ENCODE measurements around the gene GALE. TPM values are rescaled to one million over a fixed set of nuclear protein-coding genes. Genes with fewer than 3 reads are reported as not detected.
"Not testable (repeated sequence)": the region's sequence is repeated elsewhere in the genome, so short reads cannot be mapped to it uniquely, and the experiment has no call there.

The GALE gene
- total and polyA plus RNA-seq, 2 donors (not counting 1 experiment from before 2014, with no cell fraction given) = 9.4 to 12.1 TPM

- H3K9me3 Mint-ChIP-seq (ENCODE audit: insufficient read depth) = no peaks in the 10 kb centered on the region
- Histone ChIP-seq H3K27ac (ENCODE audit: low read length in 2 of 2) (no peak overlapping the region), H3K9ac (ENCODE audit: low read length) (no peak overlapping the region), H3K4me1 (ENCODE audit: control insufficient read depth in 2 of 2, insufficient read depth in 2 of 2, low read length in 2 of 2) (peaks cover 6 to 7% of the 10 kb centered on the region in 2 donors), H3K27me3 (replicated peaks in 1 of 4; ENCODE audit: control extremely low read depth in 1 of 4, control insufficient read depth in 3 of 4, insufficient read depth in 4 of 4, low read length in 3 of 4) (no peaks in the 10 kb centered on the region), H4K20me1 (ENCODE audit: control insufficient read depth, insufficient read depth, low read length, poor library complexity, severe bottlenecking) (no peaks in the 10 kb centered on the region), H3K9me3 (ENCODE audit: control extremely low read depth in 1 of 3, control insufficient read depth in 2 of 3, insufficient read depth in 1 of 3, low read length in 2 of 3) (no peaks in the 10 kb centered on the region), H3K79me2 (ENCODE audit: control insufficient read depth, insufficient read depth, low read length) (no peaks in the 10 kb centered on the region), H3K4me3 (ENCODE audit: control extremely low read depth in 1 of 5, extremely low read depth in 1 of 5, insufficient read depth in 1 of 5, low read depth in 2 of 5, low read length in 4 of 5) (no peak overlapping the region), H3K36me3 (replicated peaks in 1 of 2; ENCODE audit: control extremely low read depth in 1 of 2, control insufficient read depth in 1 of 2, extremely low read depth in 1 of 2, insufficient read depth in 2 of 2, low read length in 1 of 2) (no peaks in the 10 kb centered on the region), H3K4me2 (replicated peaks; ENCODE audit: low read depth, low read length, poor library complexity, severe bottlenecking) (no peak overlapping the region), H2AFZ (ENCODE audit: insufficient read depth, low read depth, low read length, poor library complexity, severe bottlenecking) (no peak overlapping the region)
- H3K4me3 Mint-ChIP-seq = no peak overlapping the region
- no CpG with 5 or more reads among the region's 3 CpGs for WGBS (ENCODE audit: insufficient coverage)
- CTCF ChIA-PET = no interaction called here
- peaks cover 11% of the 10 kb centered on the region for H3K4me1 Mint-ChIP-seq
- H3K27ac Mint-ChIP-seq = no peak overlapping the region
- no peaks in the 10 kb centered on the region for H3K27me3 Mint-ChIP-seq
- no peak for TF ChIP-seq CTCF (IDR thresholded peaks at IDR 0.05)
- TF ChIP-seq EZH2 (IDR thresholded peaks at IDR 0.05; ENCODE audit: borderline replicate concordance, insufficient read depth, low read depth, low read length, poor library complexity, severe bottlenecking) = no peak
- intact Hi-C loops (cut with micrococcal nuclease) = no loop called here
- DNase-seq (no peak), ATAC-seq (ENCODE audit: low read depth) (no peak)
- POLR2A ChIA-PET = interaction anchor here (0.7 kb wide), 1 partner anchor 29 kb away, joined by 5 read pairs; no protein-coding TSS in a partner anchor
These were observed 35.5 kb upstream of the GALE start for GRCh38 chr1:23836037-23836436.

DNA sequence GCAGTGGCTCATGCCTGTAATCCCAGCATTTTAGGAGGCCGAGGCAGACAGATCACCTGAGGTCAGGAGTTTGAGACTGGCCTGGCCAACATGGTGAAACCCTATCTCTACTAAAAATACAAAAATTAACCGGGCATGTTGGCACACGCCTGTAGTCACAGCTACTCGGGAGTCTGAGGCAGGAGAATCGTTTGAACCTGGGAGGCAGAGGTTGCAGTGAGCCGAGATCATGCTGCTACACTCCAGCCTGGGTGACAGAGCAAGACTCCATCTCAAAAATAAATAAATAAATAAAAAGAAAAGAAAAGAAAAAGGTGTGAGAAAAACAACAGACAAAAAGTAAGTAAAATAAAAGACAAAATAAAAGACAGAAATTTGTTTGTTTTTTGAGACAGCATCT lies 33.6 kb upstream of the GALE start:
- WGBS (ENCODE audit: insufficient coverage) = 89% methylated on average over 3 of the region's 6 CpGs
- H3K9ac ChIP-seq (ENCODE audit: low read length); H3K79me2 ChIP-seq (ENCODE audit: control insufficient read depth, insufficient read depth, low read length); H3K27me3 Mint-ChIP-seq; ATAC-seq (ENCODE audit: low read depth); intact Hi-C loops (cut with micrococcal nuclease); H3K27me3 ChIP-seq (replicated peaks in 1 of 4; ENCODE audit: control extremely low read depth in 1 of 4, control insufficient read depth in 3 of 4, insufficient read depth in 4 of 4, low read length in 3 of 4); H3K27ac ChIP-seq (ENCODE audit: low read length in 2 of 2); H3K27ac Mint-ChIP-seq; H4K20me1 ChIP-seq (ENCODE audit: control insufficient read depth, insufficient read depth, low read length, poor library complexity, severe bottlenecking); H3K4me3 ChIP-seq (ENCODE audit: control extremely low read depth in 1 of 5, extremely low read depth in 1 of 5, insufficient read depth in 1 of 5, low read depth in 2 of 5, low read length in 4 of 5); H2AFZ ChIP-seq (ENCODE audit: insufficient read depth, low read depth, low read length, poor library complexity, severe bottlenecking); H3K4me1 ChIP-seq (ENCODE audit: control insufficient read depth in 2 of 2, insufficient read depth in 2 of 2, low read length in 2 of 2); H3K9me3 Mint-ChIP-seq (ENCODE audit: insufficient read depth); H3K36me3 ChIP-seq (replicated peaks in 1 of 2; ENCODE audit: control extremely low read depth in 1 of 2, control insufficient read depth in 1 of 2, extremely low read depth in 1 of 2, insufficient read depth in 2 of 2, low read length in 1 of 2); H3K9me3 ChIP-seq (ENCODE audit: control extremely low read depth in 1 of 3, control insufficient read depth in 2 of 3, insufficient read depth in 1 of 3, low read length in 2 of 3); DNase-seq; H3K4me3 Mint-ChIP-seq; H3K4me2 ChIP-seq (replicated peaks; ENCODE audit: low read depth, low read length, poor library complexity, severe bottlenecking): not testable (repeated sequence)
- ChIA-PET CTCF (interaction anchor here (0.9 kb wide), 1 partner anchor 23 kb away, joined by 4 read pairs; no protein-coding TSS in a partner anchor), POLR2A (interaction anchor here (0.8 kb wide), 1 partner anchor 9 kb away, joined by 3 read pairs; the partner anchor contains the start of gene HMGCL)
- peaks cover 11% of the 10 kb centered on the region for H3K4me1 Mint-ChIP-seq
